Inflammatory macrophage treated with lipopolysaccharide for 1 hour (primary cell): Measurements from ENCODE around the gene DCUN1D1.
A peak's percentile ranks its signal among the peaks of the same experiment; 100 is the strongest.
"Not testable (repeated sequence)": the region's sequence is repeated elsewhere in the genome, so short reads cannot be mapped to it uniquely, and the experiment has no call there.

Experiments
- DNase-seq, 2 donors: peaks; one replicate each; pipeline ENCODE4 v3.0.0-alpha.2; 2020 to 2022

DCUN1D1 gene

DNA sequence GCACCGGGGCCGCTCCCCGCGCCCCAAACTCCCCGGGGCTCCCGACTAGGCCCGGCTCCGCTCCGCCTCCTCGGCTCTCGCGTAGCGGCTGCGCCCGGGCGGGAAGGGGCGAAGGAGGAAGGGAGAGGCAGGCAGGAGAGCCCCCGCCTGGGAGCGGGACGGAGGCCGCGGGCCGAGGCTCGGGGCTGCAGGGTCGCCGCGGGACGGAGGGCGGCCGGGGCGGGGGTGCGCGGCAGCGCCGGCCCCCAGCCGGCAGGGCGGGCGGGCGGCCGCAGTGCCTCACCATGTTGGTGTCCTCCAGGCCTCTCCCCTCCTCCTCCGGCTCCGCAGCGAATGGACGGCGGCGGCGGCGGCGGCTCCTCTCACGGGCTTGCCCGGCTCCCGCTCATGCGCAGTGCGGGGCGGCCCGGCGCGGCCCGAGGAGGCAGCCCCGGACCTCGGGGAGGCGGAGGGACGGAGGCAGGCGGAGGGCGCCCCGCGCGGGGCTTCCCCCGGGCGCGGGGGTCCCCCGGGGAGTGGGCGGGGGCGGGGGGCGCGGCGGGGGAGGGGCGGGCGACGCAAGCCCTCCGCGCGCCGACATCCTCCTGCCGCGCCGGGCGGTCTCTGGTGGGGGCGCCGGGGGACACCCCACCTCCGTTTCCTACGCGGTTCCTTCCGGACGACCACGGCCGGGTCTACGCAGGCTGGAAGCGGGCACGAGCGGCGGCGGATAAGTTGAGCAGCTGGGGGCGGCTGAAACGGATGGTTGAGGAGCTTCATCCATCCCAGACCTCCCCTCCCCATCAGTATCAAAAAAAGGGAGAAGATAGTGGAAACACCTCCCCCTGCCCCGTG lies at the start of gene DCUN1D1:
DCUN1D1 (minus strand) TSS at position 335 of the 834 bp plus-strand sequence; CDS start at position 286, 49 bp downstream.
- DNase-seq, result peak; percentile 76 to 90

DNA sequence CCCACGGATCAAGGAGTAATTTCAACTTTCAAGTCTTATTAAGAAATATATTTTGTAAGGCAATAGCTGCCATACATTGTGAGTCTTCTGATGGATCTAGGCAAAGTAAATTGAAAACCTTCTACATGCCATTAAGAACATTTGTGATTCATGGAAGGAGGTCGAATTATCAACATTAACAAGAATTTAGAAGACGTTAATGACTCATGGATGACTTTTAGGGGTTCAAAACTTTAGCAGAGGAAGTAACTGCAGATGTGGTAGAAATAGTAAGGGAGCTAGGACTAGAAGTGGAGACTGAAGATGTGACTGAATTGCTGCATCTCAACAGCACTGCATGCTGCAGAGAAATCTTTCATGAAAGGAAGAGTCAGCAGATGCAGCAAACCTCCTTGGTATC lies 48.1 kb upstream of the DCUN1D1 start:
- DNase-seq, result no peak

DNA sequence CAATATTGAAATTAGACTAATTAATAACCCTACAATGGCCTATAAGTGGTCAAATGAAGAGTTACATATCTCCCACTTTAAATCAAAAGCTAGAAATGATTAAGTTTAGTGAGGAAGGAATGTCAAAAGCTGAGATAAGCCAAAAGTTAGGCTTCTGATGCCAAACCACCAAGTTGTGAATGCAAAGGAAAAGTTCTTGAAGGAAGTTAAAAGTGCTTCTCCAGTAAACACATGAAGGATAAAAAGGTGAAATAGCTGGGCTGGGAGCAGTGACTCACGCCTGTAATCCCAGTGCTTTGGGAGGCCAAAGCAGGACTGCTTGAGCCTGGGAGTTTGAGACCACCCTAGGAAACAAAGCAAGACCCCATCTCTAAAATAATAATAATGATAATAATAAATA lies 46.9 kb upstream of the DCUN1D1 start:
- DNase-seq, result no peak

DNA sequence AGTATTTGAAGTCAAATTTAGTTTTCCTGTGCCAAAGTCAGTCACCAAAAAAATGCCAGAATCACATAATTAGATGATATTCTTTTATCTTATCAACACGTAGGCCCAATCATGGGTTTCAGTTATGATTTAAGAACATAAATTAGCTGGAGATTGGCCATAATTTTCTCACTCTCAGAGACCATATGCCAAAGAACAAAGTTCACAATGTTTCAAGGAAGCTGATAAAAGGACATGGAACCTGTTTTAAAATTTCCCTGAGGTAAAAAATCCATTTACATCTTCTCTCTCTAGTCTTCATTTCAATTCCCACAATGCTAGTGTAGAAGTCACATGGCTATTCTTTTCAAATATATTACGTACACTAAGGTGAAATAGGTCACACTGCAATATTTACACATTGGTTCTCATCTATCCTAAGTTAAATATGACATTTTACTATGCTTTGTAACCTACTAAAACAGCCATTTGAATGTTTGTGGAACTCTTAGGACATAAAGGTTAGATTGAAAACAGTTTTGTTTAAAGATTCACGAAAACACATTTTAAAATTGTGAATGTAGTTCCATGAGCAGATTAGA lies 42.7 kb upstream of the DCUN1D1 start:
- DNase-seq, result no peak

DNA sequence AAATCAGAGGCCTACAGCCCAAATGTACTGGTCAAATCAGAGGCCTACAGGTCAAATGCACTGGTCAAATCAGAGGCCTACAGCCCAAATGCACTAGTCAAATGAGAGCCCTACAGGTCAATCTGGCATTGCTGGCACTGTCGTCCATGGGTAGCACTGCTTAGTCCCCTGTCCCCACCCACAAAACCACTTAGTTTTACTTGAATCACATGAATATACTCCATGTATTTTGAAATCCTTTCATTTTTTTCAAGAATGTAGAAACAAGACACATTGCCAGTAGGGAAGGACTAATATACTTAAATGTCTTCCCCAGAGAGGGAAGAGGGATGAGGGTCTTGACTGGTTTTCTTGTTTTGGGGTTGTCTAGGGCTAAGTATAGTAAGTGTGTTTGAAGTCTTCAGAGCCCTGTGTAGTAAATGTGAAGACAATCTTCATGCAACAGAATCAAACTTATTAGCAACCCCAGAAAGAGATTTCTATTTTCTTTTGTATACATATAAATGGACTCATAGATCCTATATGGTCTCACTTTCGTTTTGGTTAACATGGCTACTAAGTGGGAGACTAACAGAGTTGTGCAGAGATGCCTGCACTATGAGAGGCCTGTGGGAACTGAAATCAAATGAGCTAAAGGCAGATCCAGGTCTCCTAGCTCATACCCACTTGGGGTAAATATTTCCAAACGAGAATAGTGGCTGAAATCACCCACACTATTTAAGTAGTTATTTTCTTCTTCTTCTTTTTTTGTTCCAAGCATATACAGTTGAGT lies 38.3 kb upstream of the DCUN1D1 start:
- no peak for DNase-seq

DNA sequence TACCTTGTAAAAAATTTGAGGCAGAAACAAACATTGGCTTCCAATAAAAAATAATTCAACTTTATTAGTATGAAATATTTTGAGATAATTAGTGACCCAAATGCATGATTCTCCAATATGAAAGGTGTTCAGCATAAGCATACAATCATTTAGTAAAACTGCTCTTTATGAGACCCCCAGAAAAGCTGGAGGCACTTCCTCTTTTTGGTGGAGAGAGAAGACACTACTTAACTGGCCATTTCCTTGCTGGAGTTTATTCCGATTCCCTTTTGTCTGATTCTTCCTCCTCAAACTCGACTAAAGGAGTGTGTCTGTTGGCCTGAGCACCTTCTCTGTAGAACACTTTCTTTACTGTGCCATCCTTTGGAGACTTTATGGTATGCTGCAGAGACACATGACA lies 34.8 kb upstream of the DCUN1D1 start:
- DNase-seq, result no peak

DNA sequence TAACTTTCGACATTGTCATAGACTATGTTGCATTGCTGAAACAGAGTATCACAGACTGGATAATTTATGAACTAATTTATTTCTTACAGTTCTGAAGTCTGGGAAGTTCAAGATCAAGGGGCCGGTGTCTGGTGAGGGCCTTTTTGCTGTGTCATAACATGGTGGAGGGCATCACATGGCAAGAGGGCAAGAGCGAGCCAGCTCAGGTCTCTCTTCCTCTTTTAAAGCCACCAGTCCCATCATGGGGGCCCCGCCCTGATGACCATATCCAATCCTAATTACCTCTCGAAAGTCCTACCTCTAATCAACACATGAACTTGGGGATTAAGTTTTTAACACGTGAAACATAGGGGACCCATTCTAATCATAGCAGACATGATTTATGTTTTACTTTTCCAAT lies 33.5 kb upstream of the DCUN1D1 start:
- peak; percentile 9 to 26 for DNase-seq

DNA sequence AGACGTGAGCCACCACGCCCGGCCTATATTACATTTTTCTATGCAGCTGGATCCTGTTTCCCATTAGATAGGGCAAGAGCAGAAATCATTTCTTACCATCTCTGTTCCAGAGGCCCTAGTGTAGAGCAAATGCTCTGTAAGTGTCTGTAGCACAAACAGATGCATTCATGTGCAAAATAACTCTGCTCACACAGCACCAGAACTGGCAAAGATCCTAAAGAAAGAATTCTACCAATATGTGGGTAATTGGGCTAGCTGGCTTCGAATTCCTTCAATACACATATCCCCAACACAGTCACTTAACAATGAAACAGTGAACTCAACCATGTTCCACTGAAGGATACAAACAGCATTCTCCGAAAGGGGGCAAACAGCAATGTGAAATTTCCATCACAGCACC lies 32.7 kb upstream of the DCUN1D1 start:
- DNase-seq, result no peak

DNA sequence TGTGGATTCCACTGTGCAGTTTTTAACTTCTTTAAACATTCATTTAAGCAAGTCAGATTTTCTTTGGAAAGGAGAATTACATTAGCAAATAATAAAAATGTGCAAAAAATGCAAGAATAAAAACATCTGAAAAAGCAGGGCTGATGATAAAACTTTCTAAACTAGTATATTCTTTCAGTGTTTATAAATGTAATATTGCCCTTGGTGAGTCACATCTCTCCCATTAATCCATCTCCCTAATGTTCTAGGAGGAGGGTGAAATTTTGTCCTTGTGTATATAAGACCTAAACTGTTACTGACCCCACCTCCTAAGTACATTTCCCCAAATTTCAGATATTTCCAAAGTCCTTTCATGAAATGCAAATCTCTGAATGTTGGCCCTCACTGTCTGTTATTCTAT lies 28.5 kb upstream of the DCUN1D1 start:
- DNase-seq, result no peak

DNA sequence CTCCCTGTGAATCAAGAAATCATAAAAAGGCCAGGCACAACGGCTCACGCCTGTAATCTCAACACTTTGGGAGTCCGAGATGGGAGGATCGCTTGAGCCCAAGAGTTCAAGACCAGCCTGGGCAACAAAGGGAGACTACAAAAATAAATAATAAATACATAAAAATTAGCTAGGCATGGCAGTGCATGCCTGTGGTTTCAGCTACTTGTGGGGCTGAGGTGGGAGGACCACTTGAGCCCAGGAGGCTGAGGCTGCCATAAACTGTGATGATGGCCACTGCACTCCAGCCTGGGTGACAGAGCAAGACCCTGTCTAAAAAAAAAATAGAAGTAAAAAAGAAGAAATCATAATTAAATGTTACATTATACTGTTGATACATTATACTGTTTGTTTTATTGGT lies 28.0 kb upstream of the DCUN1D1 start:
- DNase-seq, result no peak

DNA sequence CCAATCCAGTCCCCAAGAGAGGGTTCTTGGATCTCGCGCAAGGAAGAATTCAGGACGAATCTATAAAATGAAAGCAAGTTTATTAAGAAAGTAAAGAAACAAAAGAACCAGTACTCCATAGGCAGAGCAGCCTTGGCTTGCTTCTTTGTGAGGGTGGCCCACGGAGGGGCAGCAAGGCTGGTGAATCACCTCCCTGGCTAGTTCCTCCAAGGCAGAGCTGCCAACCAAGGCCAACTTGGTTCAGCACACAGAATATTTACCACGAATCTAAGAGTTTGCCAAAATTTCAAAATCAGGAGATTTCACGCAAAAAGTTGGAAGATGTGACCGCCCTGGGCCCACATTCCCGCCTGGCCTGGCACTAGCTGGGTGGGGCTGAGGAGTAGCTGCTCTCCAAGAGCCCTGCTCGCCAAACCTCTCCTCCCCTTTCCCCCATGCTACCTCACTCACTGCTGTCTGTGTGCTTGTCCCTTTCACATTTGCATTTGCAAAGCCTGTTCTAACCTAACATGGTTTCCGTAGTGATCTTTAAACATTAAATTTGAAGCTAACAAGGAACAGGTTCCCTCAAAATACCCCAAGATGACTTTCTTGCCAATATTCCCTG lies 26.2 kb upstream of the DCUN1D1 start:
- no peak for DNase-seq

DNA sequence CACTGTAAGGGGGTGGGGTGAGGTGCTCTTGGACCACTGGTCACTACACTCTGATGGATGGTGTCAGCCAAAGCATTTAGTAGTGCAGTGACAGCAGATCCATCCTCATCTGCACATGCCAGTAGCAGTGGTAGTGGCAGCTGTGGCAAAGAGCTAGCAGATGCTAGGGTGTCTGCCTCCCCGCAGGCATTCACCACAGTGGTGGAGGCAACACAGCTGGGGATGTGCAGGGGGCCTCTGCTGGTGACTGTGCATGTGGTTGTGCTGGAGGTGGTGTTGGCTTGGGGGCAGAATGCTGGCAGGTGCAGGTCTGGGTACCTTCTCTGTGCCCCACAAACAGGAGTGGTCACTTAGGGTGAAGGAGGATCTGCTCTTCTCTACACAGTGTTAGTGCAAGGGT lies 19.4 kb upstream of the DCUN1D1 start:
- DNase-seq, result no peak

DNA sequence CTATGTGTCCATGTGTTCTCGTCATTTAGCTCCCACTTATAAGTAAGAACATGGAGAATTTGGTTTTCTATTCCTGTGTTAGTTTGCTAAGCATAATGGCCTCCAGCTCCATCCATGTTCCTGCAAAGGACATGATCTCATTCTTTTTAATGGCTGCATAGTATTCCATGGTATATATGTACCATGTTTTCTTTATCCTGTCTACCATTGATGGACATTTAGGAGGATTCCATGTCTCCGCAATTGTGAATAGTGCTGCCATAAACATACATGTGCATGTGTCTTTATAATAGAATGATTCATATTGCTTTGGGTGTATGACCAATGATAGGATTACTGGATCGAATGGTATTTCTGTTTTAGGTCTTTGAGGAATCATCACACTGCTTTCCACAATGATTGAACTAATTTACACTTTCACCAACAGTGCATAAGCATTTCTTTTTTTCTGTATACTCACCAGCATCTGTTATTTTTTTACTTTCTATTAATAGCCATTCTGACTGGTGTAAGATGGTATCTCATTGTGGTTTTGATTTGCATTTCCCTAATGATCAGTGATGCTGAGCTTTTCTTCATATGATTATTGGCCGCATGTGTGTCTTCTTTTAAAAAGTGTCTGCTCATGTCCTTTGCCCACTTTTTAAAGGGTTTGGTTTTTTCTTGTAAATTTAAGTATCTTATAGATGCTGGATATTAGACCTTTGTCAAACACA lies 13.3 kb upstream of the DCUN1D1 start:
- not testable (repeated sequence) for DNase-seq

DNA sequence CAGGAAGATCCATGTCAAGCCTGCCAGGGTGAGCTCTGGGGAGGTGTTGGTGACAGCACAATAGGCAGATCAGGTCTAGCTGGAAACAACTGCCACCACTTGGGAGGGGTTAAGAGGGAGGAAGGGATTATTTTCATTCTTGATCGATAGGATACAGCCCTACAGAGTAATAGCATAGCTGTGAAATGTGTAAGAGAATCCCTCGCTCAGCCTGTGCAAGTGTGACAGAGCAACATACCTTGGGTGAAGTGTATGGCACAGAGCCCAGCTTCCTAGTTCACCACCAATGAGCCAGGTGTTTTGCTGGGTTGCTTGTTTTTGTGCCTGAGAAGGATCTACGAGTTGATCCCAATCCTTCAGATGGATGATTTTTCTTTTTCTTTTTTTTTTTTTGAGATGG lies 9.2 kb upstream of the DCUN1D1 start:
- no peak for DNase-seq

DNA sequence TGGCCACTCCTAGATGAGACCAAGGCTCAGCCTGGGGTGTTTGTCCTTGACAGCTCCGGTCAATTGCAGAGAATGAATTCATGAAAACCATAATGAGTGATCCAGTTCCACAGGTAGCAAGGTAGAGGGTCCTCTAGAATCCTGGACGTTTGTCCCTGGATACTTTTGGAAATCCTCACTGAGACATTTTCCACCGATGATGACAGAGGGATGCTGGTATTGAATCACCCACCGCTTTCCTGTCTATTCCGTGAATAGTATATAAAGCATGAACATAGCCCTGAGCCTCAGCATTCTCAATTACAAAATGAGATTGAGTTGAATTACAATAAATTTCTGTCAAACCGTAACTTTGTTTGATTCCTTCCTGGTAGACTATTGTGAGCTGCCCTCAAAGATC lies 5.7 kb upstream of the DCUN1D1 start:
- no peak for DNase-seq

DNA sequence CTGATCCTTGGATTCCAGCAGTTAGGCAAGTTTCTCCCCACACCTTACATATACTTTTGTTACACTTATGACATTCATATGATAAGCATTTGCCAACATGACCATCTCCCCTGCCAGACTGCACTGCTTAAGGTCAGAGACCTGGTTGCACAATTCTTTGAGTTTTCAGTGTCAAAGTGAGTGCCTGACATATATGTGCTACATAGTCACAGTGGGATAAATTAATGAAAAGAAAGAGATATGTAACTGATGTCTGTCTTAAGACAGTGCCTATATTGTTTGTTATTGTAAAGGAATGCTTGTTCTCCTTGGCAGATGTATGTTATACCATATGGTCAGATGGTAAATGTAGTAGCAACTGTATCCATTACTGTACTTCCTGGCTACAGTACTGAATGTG lies 3.5 kb upstream of the DCUN1D1 start:
- DNase-seq, result no peak

DNA sequence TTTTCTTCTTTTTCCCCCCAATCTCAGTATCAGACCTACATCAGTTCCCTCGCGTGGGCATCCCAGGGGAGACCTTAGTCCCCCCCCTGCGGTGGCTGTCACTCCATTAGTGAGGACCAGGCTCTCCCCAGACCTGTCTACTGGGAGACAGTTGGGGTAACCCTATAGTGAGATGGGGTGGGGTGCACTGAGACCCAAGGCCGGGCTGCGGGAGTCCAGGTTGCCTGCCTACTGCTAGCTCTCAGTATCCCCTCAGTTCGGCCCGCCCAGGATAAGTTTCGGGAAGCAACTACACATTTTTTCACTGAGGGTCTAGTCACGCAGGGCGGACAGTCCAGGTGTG lies 671 bp upstream of the DCUN1D1 start:
- DNase-seq, result no peak

DNA sequence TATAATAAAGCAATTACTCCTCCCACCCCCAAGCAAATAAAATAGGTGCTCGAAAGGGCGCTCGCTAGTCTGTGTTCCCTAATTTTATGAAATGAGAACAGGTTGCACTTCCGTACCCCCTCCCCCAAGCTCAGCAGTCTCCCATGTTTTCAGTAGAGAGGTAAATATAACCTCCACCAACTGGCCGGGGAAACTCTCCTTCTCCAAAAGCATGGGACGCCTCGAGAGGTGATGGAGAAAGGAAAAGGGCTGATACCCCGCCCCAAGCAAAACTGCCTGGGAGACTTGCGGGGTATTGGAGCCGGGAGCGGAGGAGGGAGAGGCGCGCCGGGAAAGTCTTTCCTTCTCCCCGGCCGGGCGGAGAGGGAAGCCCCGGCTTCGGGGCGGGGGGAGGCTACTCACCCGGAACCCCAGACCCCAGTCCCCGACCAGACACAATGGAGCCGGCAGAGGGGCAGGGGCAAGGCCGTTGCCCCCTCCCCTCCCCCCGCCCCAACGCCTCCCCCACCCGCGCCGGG lies 605 bp downstream of the DCUN1D1 start:
- DNase-seq, result peak; percentile 43 to 53

DNA sequence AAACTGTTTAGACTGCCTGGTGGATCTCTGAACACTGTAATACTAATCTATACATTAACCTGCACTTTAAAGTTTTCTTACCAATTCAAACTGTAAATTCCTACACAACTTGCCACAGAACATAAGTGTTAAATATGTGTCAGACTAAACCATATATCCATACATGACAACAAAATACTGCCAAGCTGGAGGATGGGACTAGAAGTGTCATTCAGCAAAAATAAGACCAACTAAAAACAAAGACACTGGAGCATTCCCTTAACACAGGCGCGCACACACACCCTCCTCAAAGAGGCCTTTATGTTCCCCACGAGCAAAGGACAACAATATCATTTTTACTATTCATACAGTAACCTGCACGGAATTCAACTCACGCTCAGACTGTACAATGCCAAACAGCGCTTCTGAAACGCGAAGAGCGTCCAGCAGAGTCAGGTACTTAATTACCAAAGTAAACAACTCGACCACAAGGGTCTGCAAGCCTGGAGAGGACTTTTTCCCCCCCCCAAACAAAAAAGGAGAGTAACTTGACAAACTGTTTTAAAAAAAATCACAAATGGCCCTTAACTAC lies 1.1 kb downstream of the DCUN1D1 start:
- no peak for DNase-seq

DNA sequence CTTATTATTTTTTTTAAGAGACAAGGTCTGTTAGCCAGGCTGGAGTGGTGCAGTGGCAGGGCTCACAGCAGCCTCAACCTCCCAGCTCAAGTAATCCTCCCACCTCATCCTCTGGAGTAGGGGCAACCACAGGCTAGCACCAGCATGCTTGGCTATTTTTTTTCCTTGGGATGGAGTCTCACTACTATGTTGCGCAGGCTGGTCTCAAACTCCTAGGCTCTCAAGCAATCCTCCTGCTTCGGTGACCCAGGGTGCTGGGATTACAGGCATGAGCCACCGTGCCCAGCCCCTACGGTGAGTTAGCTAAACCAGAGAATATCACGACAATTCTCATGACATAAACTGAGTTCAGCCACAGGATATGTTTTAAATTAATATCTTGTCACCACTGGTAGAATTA lies 2.0 kb downstream of the DCUN1D1 start:
- DNase-seq, result no peak

DNA sequence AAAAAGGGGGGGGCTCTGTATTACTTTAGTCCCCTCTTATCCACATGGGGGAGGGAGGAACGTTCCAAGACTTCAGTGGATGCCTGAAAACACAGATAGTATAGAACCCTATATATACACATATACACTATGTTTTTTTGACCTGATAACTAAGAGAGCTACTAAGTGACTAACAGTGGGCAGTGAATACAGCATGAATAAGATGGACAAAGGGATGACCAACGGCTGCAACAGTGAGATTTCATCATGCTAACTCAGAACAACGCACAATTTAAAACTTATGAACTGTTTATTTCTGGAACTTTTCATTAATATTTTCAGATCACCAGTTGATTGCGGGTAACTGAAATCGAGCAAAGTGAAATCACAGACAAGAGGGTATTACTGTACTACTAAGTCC lies 7.3 kb downstream of the DCUN1D1 start:
- no peak for DNase-seq

DNA sequence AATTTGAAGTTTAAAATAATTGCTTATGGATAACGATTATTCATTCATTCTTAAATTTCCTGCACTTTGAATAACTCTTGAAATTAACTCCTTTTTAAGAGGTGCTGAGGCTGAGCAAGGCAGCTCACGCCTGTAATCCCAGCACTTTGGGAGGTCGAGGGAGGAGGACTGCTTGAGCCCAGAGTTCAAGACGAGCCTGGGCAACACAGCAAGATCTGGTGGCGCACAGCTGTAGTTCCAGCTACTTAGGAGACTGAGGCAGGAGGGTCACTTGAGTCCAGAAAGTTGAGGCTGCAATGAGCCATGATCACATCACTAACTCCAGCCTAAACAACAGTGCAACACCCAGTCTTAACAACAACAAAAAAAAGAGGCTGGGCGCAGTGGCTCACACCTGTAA lies 8.0 kb downstream of the DCUN1D1 start:
- no peak for DNase-seq
